SK-N-MC (cell line): ENCODE measurements around the gene ANKRD2.

Experiments
- EZH2 ChIP-seq: fragments of 200-600 bp; sonication (generic); IDR thresholded peaks from one replicate; pipeline ENCODE4 v1.6.1; 2017; ENCODE audit warnings: antibody characterized with exemption
- FOXP2 ChIP-seq: optimal IDR thresholded peaks from 2 replicates; pipeline ENCODE3; 2011; ENCODE audit warnings: mild to moderate bottlenecking, moderate library complexity; ENCODE audit not compliant: insufficient read depth; ENCODE audit errors: extremely low read length, control extremely low read depth
- POLR2AphosphoS5 ChIP-seq: IDR thresholded peaks from 2 replicates; pipeline ENCODE4 v1.6.1; 2012; ENCODE audit warnings: mild to moderate bottlenecking, low read depth, low read length, borderline replicate concordance

GRCh38 chr10:97599272-97599619 is 26.7 kb downstream of the ANKRD2 start:
- no peak for TF ChIP-seq EZH2
- no peak for TF ChIP-seq POLR2AphosphoS5
- no peak for TF ChIP-seq FOXP2
